ENCODE measurements around the gene NFIB. TPM values are rescaled to one million over a fixed set of nuclear protein-coding genes. Genes with fewer than 3 reads are reported as not detected.
A peak's percentile ranks its signal among the peaks of the same experiment; 100 is the strongest.

NFIB gene
- total RNA-seq, 4 donors from 2014 or later, result 24.0 to 40.9 (median 30.6) TPM

DNA sequence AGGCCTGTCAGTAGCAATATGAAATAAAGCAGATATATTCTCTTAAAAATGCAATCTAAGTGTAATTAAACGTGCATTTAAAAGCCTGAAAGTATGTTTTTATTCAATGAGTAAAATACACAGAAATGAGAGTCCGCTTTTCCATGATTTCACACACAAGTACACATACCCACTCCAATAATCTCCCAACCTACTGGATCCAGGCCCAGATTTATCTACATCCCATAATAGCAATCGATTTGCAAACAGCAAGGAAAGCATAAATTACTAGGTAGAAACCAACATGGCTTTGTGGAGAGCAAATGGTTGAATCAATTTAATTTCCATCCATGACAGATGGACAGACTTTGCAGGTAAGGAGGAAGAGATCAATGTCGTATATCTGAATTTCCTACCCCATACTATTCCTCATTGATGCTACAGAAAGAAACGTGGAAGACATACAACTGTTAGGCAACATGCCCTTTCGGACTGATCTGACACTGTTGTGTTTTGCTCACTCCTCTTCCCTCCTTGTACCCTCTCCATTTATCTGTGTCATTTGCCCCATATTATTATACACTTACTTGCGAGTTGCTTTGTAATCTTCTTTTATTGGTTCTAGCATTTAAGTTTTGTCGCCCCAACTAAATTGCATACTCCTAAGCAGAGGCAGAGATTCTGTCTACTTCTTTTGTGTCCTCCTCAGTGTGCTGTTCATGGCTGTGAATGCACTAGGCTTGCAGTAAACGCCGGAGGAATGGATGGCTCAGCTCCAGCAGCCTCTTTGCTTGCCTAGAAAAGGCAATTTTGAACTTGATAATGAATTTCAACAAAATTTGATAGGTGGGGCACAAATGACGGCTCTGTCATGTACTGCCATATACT, 133.6 kb downstream of the NFIB start:
- Histone ChIP-seq H3K36me3 (no peaks in the 10 kb centered on the region), H3K9me3 (no peaks in the 10 kb centered on the region), H3K4me3 (peak overlapping the region in 3 of 4 donors; percentile 18 to 35 (median 22)), H3K27ac (peak overlapping the region; percentile 48 to 72 (median 63)), H3K4me1 (peaks cover 21 to 33% of the 10 kb centered on the region in 2 donors), H3K27me3 (no peaks in the 10 kb centered on the region)
- peak in 1 of 2 donors; percentile 46 for ATAC-seq
- DNase-seq, result no peak
- in situ Hi-C loops (cut with MboI; ENCODE audit: low sequenced_read_pairs in 4 of 4), result no loop called here
- intact Hi-C loops (cut with DNase I; ENCODE audit: low total_unique reads), result no loop called here
- TF ChIP-seq POLR2A (IDR thresholded peaks at IDR 0.05), result no peak
- TF ChIP-seq, protein P1, sequence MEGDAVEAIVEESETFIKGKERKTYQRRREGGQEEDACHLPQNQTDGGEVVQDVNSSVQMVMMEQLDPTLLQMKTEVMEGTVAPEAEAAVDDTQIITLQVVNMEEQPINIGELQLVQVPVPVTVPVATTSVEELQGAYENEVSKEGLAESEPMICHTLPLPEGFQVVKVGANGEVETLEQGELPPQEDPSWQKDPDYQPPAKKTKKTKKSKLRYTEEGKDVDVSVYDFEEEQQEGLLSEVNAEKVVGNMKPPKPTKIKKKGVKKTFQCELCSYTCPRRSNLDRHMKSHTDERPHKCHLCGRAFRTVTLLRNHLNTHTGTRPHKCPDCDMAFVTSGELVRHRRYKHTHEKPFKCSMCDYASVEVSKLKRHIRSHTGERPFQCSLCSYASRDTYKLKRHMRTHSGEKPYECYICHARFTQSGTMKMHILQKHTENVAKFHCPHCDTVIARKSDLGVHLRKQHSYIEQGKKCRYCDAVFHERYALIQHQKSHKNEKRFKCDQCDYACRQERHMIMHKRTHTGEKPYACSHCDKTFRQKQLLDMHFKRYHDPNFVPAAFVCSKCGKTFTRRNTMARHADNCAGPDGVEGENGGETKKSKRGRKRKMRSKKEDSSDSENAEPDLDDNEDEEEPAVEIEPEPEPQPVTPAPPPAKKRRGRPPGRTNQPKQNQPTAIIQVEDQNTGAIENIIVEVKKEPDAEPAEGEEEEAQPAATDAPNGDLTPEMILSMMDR (IDR thresholded peaks at IDR 0.05 in 4 of 5, conservative IDR thresholded peaks at IDR 0.05 in 1 of 5), result no peak

DNA sequence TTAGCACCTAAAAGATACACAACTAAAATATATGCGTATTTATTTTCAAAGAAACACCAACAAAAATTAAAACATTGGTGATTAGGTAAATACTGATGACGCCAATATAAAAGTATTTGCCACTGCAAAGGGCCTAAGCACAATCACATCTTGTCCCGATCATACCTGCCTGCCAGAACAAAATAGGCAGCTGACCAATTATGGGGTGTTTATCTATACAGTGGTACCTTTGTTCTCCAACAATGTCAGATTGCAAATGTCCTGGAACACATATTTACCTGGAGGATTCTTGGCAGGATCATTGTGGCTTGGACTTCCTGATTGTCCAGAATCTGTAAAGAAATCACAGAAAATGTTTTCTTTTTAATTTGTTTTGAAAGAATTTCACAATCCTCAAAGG, 134.5 kb downstream of the NFIB start:
- intact Hi-C loops (cut with DNase I; ENCODE audit: low total_unique reads), result no loop called here
- Histone ChIP-seq H3K27me3 (no peaks in the 10 kb centered on the region), H3K4me3 (no peak overlapping the region), H3K36me3 (no peaks in the 10 kb centered on the region), H3K27ac (peak overlapping the region in 3 of 4 donors; percentile 30 to 72 (median 69)), H3K4me1 (peaks cover 21 to 33% of the 10 kb centered on the region in 2 donors), H3K9me3 (no peaks in the 10 kb centered on the region)
- in situ Hi-C loops (cut with MboI; ENCODE audit: low sequenced_read_pairs in 4 of 4), result loop anchor here in 1 of 4 donors (10.0 kb wide), 1 partner anchor 65 kb away; no protein-coding TSS in a partner anchor
- DNase-seq (no peak), ATAC-seq (no peak)
- TF ChIP-seq POLR2A (IDR thresholded peaks at IDR 0.05), result no peak
- TF ChIP-seq, protein P1 (IDR thresholded peaks at IDR 0.05 in 4 of 5, conservative IDR thresholded peaks at IDR 0.05 in 1 of 5), result no peak

DNA sequence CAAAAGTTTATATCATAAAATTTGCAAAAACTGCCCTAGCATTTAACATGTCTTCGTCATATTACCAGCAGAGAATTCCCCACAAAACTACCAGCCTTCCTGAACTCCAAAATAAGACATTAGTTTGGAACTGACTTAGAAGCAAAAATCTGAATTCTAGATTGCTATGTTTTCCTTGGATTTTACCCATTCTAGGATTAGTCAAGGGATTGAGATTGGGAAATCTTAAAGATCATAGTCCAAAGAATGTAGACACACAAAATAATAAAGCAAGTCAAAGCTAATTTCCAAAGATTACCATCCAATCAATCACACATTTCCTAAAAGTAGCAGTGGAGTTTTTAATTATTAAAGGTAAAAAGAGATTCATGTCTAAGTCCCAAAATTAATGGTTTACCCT, 138.2 kb downstream of the NFIB start:
- TF ChIP-seq POLR2A (IDR thresholded peaks at IDR 0.05), result no peak
- TF ChIP-seq, protein P1 (IDR thresholded peaks at IDR 0.05 in 4 of 5, conservative IDR thresholded peaks at IDR 0.05 in 1 of 5), result no peak
- intact Hi-C loops (cut with DNase I; ENCODE audit: low total_unique reads) (no loop called here), in situ Hi-C loops (cut with MboI; ENCODE audit: low sequenced_read_pairs in 4 of 4) (loop anchor here in 1 of 4 donors (10.0 kb wide), 1 partner anchor 61 kb away; no protein-coding TSS in a partner anchor)
- Histone ChIP-seq H3K9me3 (no peaks in the 10 kb centered on the region), H3K4me3 (no peak overlapping the region), H3K4me1 (peaks cover 0 to 17% of the 10 kb centered on the region in 2 donors), H3K27ac (no peak overlapping the region), H3K27me3 (no peaks in the 10 kb centered on the region), H3K36me3 (no peaks in the 10 kb centered on the region)
- no peak for ATAC-seq
- DNase-seq, result no peak

DNA sequence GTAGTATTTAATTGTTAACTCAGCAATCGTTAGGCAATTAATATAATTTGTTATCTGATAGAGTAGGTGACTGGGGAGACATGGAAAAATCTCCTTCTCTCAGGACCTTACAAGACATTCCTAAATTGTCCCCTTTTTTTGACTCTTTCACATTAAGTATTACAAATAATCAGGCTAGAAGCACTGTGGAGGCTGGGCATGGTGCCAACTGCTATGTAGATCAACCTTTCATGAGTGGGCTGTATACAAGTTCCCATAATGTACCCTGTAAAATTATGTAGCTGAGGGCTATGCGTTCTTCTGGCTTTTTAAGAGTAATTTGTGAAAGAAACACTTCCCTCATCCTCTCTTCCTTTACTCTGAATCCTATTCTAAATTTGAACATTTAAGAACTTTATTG, 140.2 kb downstream of the NFIB start:
- ATAC-seq (no peak), DNase-seq (no peak)
- in situ Hi-C loops (cut with MboI; ENCODE audit: low sequenced_read_pairs in 4 of 4) (loop anchor here in 1 of 4 donors (10.0 kb wide), 1 partner anchor 59 kb away; no protein-coding TSS in a partner anchor), intact Hi-C loops (cut with DNase I; ENCODE audit: low total_unique reads) (no loop called here)
- no peak overlapping the region for H3K27ac ChIP-seq
- no peaks in the 10 kb centered on the region for H3K36me3 ChIP-seq
- no peaks in the 10 kb centered on the region for H3K27me3 ChIP-seq
- H3K4me1 ChIP-seq, result peaks cover 0 to 5% of the 10 kb centered on the region in 2 donors
- TF ChIP-seq, protein P1 (IDR thresholded peaks at IDR 0.05 in 4 of 5, conservative IDR thresholded peaks at IDR 0.05 in 1 of 5), result no peak
- H3K9me3 ChIP-seq, result no peaks in the 10 kb centered on the region
- H3K4me3 ChIP-seq, result no peak overlapping the region
